WTC11 (cell line): ENCODE data around the gene GSK3B. TPM values are rescaled to one million over a fixed set of nuclear protein-coding genes. Genes with fewer than 3 reads are reported as not detected.

Experiments
- ATAC-seq: fragments of 200-7000 bp; cut with Tn5 transposase; 2 replicates; pipeline ENCODE4 v1.10.0; 2021; ENCODE audit warnings: mild to moderate bottlenecking, moderate library complexity
- CTCF ChIA-PET: fragments of 300-600 bp; sonication (Branson Sonifier 250); formaldehyde crosslinking; loops from one replicate; lab custom pipeline; 2021; ENCODE audit warnings: antibody characterized with exemption; lab: Charles Lee
- POLR2A ChIA-PET: fragments of 350-600 bp; sonication (Branson Sonifier 250); formaldehyde crosslinking; loops from one replicate; lab custom pipeline; 2021; ENCODE audit warnings: antibody characterized with exemption; lab: Charles Lee
- DNase-seq: peaks from one replicate; pipeline ENCODE4 v3.0.0; 2021; ENCODE audit warnings: low spot score
- H3K27ac Mint-ChIP-seq: 2 replicates; pipeline ENCODE4 v1.8.0; 2021; ENCODE audit warnings: mixed read lengths
- H3K27me3 Mint-ChIP-seq: 2 replicates; pipeline ENCODE4 v1.8.0; 2021; ENCODE audit warnings: low read depth, mild to moderate bottlenecking, moderate library complexity, mixed read lengths
- H3K36me3 Mint-ChIP-seq: 2 replicates; pipeline ENCODE4 v1.8.0; 2021; ENCODE audit warnings: mixed read lengths
- H3K4me1 Mint-ChIP-seq: 2 replicates; pipeline ENCODE4 v1.8.0; 2022; ENCODE audit warnings: mixed read lengths
- H3K4me3 Mint-ChIP-seq: 2 replicates; pipeline ENCODE4 v1.8.0; 2021; ENCODE audit warnings: mild to moderate bottlenecking, moderate library complexity, mixed read lengths
- H3K9me3 Mint-ChIP-seq: 2 replicates; pipeline ENCODE4 v1.8.0; 2021; ENCODE audit warnings: mixed read lengths
- ARID4B ChIP-seq: sonication (generic); formaldehyde crosslinking; IDR thresholded peaks from 2 replicates; pipeline ENCODE4 v1.8.0; 2023; ENCODE audit warnings: missing genetic modification reagents, mild to moderate bottlenecking, borderline replicate concordance
- CREB1 ChIP-seq: sonication (generic); formaldehyde crosslinking; IDR thresholded peaks from 2 replicates; pipeline ENCODE4 v1.8.0; 2023; ENCODE audit warnings: mild to moderate bottlenecking, missing genetic modification reagents
- MAX ChIP-seq: sonication (generic); formaldehyde crosslinking; IDR thresholded peaks from 2 replicates; pipeline ENCODE4 v1.8.0; 2022; ENCODE audit warnings: mild to moderate bottlenecking, missing genetic modification reagents
- MLX ChIP-seq: sonication (generic); formaldehyde crosslinking; IDR thresholded peaks from 2 replicates; pipeline ENCODE4 v1.8.1; 2023; ENCODE audit warnings: mild to moderate bottlenecking, missing genetic modification reagents, moderate library complexity
- MXD4 ChIP-seq: fragments of 250-450 bp; sonication (Bioruptor Pico); IDR thresholded peaks from 2 replicates; pipeline ENCODE4 v1.8.0; 2021; ENCODE audit warnings: mild to moderate bottlenecking, moderate library complexity, borderline replicate concordance
- NFATC4 ChIP-seq: fragments of 250-450 bp; sonication (Bioruptor Pico); IDR thresholded peaks from 2 replicates; pipeline ENCODE4 v1.9.0; 2021; ENCODE audit warnings: mild to moderate bottlenecking
- NR2C2 ChIP-seq: sonication (generic); formaldehyde crosslinking; IDR thresholded peaks from 2 replicates; pipeline ENCODE4 v1.8.0; 2022; ENCODE audit warnings: mild to moderate bottlenecking, missing genetic modification reagents
- NR3C1 ChIP-seq: sonication (generic); formaldehyde crosslinking; conservative IDR thresholded peaks from 2 replicates; pipeline ENCODE4 v1.8.1; 2023; ENCODE audit warnings: low read depth, mild to moderate bottlenecking, missing genetic modification reagents
- PRRX2 ChIP-seq: fragments of 250-450 bp; sonication (Bioruptor Pico); IDR thresholded peaks from 2 replicates; pipeline ENCODE4 v1.8.0; 2021; ENCODE audit warnings: mild to moderate bottlenecking
- RELA ChIP-seq: sonication (generic); formaldehyde crosslinking; IDR thresholded peaks from 2 replicates; pipeline ENCODE4 v1.8.1; 2022; ENCODE audit warnings: missing genetic modification reagents, mild to moderate bottlenecking, borderline replicate concordance
- RORB ChIP-seq: fragments of 250-450 bp; sonication (Bioruptor Pico); IDR thresholded peaks from 2 replicates; pipeline ENCODE4 v1.9.0; 2021; ENCODE audit warnings: mild to moderate bottlenecking
- SMAD4 ChIP-seq: sonication (generic); formaldehyde crosslinking; IDR thresholded peaks from 2 replicates; pipeline ENCODE4 v1.8.0; 2022; ENCODE audit warnings: mild to moderate bottlenecking, missing genetic modification reagents
- TEAD1 ChIP-seq: sonication (generic); formaldehyde crosslinking; IDR thresholded peaks from 2 replicates; pipeline ENCODE4 v1.8.0; 2022; ENCODE audit warnings: mild to moderate bottlenecking, missing genetic modification reagents
- ZBTB21 ChIP-seq: sonication (generic); formaldehyde crosslinking; IDR thresholded peaks from 2 replicates; pipeline ENCODE4 v1.8.1; 2023; ENCODE audit warnings: mild to moderate bottlenecking, missing genetic modification reagents, borderline replicate concordance
- ZNF281 ChIP-seq: sonication (generic); formaldehyde crosslinking; IDR thresholded peaks from 2 replicates; pipeline ENCODE4 v1.8.0; 2023; ENCODE audit warnings: mild to moderate bottlenecking, missing genetic modification reagents
- ZNF396 ChIP-seq: fragments of 250-450 bp; sonication (Bioruptor Pico); IDR thresholded peaks from 2 replicates; pipeline ENCODE4 v1.8.0; 2021; ENCODE audit warnings: mild to moderate bottlenecking, moderate library complexity, borderline replicate concordance
- ZNF416 ChIP-seq: fragments of 250-450 bp; sonication (Bioruptor Pico); IDR thresholded peaks from 2 replicates; pipeline ENCODE4 v1.9.0; 2021; ENCODE audit warnings: mild to moderate bottlenecking, inconsistent platforms
- ZNF425 ChIP-seq: fragments of 250-450 bp; sonication (Bioruptor Pico); conservative IDR thresholded peaks from 2 replicates; pipeline ENCODE4 v1.9.0; 2021; ENCODE audit warnings: mild to moderate bottlenecking
- ZNF512 ChIP-seq: sonication (generic); formaldehyde crosslinking; IDR thresholded peaks from 2 replicates; pipeline ENCODE4 v1.8.1; 2022; ENCODE audit warnings: missing genetic modification reagents, borderline replicate concordance
- ZNF532 ChIP-seq: fragments of 250-450 bp; sonication (Bioruptor Pico); IDR thresholded peaks from 2 replicates; pipeline ENCODE4 v1.9.0; 2021; ENCODE audit warnings: mild to moderate bottlenecking, borderline replicate concordance
- total RNA-seq: library from RNA; stranded (reverse); gene quantifications from 3 replicates; pipeline ENCODE4 v1.2.3, GENCODE V29; 2021

GSK3B gene
- total RNA-seq, 1 experiment from 2014 or later, result 48.9 TPM

- Mint-ChIP-seq H3K36me3 (peaks cover 3% of the 10 kb centered on the region; the same call in 1 of the 2 replicates), H3K4me1 (peaks cover 67% of the 10 kb centered on the region), H3K4me3 (no peak overlapping the region), H3K27ac (peak overlapping the region; percentile 26)
- CTCF ChIA-PET, result no interaction called here
- TF ChIP-seq PRRX2 (CRISPR knock-in tag) (no peak), SMAD4 (CRISPR knock-in tag) (no peak), TEAD1 (CRISPR knock-in tag) (no peak), ZNF512 (CRISPR knock-in tag) (no peak), ARID4B (no peak), MXD4 (CRISPR knock-in tag) (no peak), RORB (CRISPR knock-in tag) (no peak), NR2C2 (no peak), RELA (no peak), NR3C1 (CRISPR knock-in tag) (no peak)
- TF ChIP-seq, all 79 proteins: peak for 0
- no peaks in the 10 kb centered on the region for H3K9me3 Mint-ChIP-seq
- ATAC-seq (peak; percentile 40), DNase-seq (no peak)
- POLR2A ChIA-PET, result no interaction called here
- no peaks in the 10 kb centered on the region for H3K27me3 Mint-ChIP-seq
Observed at GRCh38 chr3:119825820-119826219, 268.4 kb downstream of the GSK3B start.

- CTCF ChIA-PET, result interaction anchor here (1.1 to 2.0 kb wide), 7 partner anchors 9 to 328 kb away, joined by 3 to 6 read pairs (median 4); no protein-coding TSS in a partner anchor
- Mint-ChIP-seq H3K4me3 (no peak overlapping the region), H3K36me3 (no peaks in the 10 kb centered on the region), H3K9me3 (no peaks in the 10 kb centered on the region), H3K27ac (no peak overlapping the region), H3K27me3 (no peaks in the 10 kb centered on the region), H3K4me1 (peaks cover 22% of the 10 kb centered on the region)
- DNase-seq (no peak), ATAC-seq (no peak)
- POLR2A ChIA-PET, result interaction anchor here (1.2 kb wide), 1 partner anchor 19 kb away, joined by 7 read pairs; no protein-coding TSS in a partner anchor
- no peak for TF ChIP-seq ZBTB21 (CRISPR knock-in tag)
- TF ChIP-seq ZNF396 (CRISPR knock-in tag), result no peak
- no peak for TF ChIP-seq NFATC4
- TF ChIP-seq CREB1 (CRISPR knock-in tag), result no peak
- no peak for TF ChIP-seq MAX (CRISPR knock-in tag)
- TF ChIP-seq RORB (CRISPR knock-in tag), result no peak
- no peak for TF ChIP-seq ZNF281 (CRISPR knock-in tag)
- no peak for TF ChIP-seq ZNF416
- TF ChIP-seq ZNF425 (CRISPR knock-in tag), result no peak
- TF ChIP-seq MLX (CRISPR knock-in tag), result no peak
- TF ChIP-seq ZNF532 (CRISPR knock-in tag), result no peak
Observed at GRCh38 chr3:119819806-119820205, 274.4 kb downstream of the GSK3B start.
